ES-I3 (cell line): ENCODE measurements around the gene ZNG1A.
"Not testable (repeated sequence)": the region's sequence is repeated elsewhere in the genome, so short reads cannot be mapped to it uniquely, and the experiment has no call there.

Source experiments
- H3K36me3 ChIP-seq: 2 replicates; pipeline ENCODE4 v1.6.1; 2013; ENCODE audit warnings: mild to moderate bottlenecking, low read length, control low read depth, moderate library complexity; ENCODE audit not compliant: insufficient read depth
- H3K4me1 ChIP-seq: 2 replicates; pipeline ENCODE4 v1.6.1; 2013; ENCODE audit warnings: mild to moderate bottlenecking, control low read depth, low read length; ENCODE audit not compliant: insufficient read depth
- H3K9ac ChIP-seq: 2 replicates; pipeline ENCODE4 v1.6.1; 2013; ENCODE audit warnings: low read depth, mild to moderate bottlenecking, low read length, moderate library complexity
- H3K9me3 ChIP-seq: 2 replicates; pipeline ENCODE4 v1.6.1; 2013; ENCODE audit warnings: mild to moderate bottlenecking, low read length, moderate library complexity; ENCODE audit not compliant: control insufficient read depth, insufficient read depth

Gene ZNG1A

DNA sequence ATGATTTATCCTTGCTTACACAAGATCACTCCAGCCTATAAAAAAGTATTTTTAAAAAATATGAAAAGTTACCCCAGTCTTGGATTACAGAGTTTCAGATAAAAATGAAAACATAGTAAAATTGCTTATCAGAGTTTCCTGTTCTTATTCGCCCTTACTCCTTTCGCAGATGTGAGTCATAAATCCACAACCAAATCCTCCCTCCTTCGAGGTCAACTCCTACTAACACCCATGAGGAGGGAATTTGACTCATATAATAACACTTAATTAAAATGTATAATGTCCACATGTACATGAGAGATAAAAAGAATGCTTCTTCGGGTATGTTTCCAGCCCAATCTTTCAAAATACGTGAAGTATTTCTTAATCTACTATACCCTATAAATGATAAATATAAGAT lies 84.5 kb downstream of the ZNG1A start:
- H3K9me3 ChIP-seq, H3K36me3 ChIP-seq, H3K4me1 ChIP-seq, H3K9ac ChIP-seq: not testable (repeated sequence)

DNA sequence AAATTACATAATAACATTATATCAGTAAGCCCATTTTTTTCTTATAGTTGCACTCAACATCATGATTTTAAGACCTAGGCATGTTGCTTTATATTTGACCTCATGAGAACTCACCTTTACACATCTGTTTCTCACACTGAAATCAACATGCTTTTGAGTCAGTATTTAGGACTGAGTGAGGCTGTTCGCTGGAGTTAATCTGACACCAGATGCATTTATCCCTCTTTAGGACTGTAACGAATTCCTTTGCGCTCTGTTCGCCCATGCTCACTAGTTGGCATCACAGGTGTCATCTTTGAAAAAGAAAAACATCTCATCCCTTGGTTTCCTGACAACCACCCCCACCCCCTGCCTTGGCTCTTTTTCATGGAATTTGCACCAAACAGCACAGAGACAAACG lies 84.9 kb downstream of the ZNG1A start:
- not testable (repeated sequence) for H3K36me3 ChIP-seq, H3K9ac ChIP-seq, H3K4me1 ChIP-seq, H3K9me3 ChIP-seq

DNA sequence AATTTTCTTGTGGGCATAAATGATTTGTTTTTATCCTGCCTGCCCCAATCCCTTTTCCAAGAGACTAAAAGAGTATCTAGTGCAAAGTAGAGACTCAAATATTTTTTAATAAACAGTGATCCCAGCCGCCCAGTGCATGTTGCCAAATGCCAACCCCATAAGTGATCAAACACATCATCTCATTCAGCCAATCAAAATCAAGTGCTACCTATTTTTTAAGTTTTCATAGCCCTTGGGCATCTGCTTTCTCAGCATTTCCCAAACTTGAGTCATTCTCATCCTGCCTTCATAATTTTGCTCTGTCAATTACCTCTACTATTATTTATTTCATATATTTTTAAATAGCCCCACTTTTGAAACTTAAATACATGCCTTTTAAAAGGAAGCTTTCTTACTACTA lies 88.0 kb downstream of the ZNG1A start:
- H3K9ac ChIP-seq, H3K4me1 ChIP-seq, H3K36me3 ChIP-seq, H3K9me3 ChIP-seq: not testable (repeated sequence)

DNA sequence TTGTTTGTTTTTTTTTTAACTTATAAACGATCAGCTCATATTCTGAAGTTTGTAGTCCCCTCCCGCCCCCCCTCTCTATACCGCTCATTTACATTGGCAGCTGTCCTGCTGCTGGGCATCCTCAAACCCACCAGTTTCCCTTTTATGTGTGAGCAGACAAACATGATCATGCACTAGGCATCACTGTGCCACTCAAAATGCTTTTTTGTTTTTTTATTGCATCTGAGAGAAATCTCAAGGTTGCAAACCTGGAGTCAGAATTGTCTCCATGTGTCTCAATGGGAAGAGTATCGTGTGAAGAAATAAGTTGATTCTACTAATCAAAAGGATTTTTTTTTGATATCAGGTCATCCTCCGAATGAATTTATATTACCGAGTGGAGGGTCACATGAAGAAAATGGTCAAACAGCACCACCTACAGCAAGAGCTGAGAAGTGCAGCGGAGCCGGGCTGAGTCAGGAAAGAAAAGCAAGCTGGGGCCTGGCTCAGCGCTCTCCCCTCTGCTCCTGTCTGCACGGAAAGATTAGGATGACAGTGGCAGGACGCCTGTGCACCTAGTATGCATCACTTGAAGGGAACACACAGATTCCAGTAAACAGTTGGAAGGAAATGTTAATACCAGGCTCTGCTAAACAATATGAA lies 90.3 kb downstream of the ZNG1A start:
- not testable (repeated sequence) for H3K9me3 ChIP-seq, H3K4me1 ChIP-seq, H3K9ac ChIP-seq, H3K36me3 ChIP-seq

DNA sequence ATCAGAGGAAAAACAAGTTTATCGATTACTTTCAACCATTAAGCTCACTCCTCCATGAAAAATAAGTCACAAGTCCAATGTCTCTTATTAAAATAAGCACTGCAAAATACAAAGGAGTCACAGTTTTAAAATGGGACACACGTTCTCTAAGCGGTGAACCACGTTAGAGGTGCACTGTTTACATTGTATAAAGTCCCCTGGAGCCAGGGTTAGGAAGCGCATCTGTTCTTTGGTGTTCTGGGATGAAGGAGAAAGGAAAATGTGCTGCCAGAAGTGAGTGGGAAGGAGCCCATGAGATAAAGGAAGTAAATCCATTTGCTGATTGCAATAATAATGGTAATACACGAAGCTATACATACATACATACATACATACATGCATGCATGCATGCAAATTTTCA lies 91.0 kb downstream of the ZNG1A start:
- H3K9ac ChIP-seq, H3K9me3 ChIP-seq, H3K36me3 ChIP-seq, H3K4me1 ChIP-seq: not testable (repeated sequence)

DNA sequence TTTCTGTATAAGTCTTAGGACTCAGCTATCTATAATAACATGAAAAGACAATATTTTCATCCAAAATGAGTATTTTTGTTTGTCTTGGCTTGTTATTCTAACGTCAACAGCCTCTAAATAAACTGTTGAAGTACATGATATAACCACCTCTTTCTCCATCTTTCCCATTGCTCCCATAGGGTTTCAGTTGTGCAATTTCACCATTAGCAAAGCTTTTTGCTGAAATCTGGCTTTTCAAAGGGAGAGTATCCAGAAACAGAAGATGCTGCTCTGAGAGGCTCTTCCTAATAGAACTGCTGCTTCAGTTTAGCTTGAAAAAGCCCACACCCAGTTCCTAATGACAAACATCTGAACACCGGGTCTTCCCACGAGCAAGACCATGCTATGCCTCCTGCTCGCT lies 91.8 kb downstream of the ZNG1A start:
- H3K4me1 ChIP-seq: not testable (repeated sequence)

DNA sequence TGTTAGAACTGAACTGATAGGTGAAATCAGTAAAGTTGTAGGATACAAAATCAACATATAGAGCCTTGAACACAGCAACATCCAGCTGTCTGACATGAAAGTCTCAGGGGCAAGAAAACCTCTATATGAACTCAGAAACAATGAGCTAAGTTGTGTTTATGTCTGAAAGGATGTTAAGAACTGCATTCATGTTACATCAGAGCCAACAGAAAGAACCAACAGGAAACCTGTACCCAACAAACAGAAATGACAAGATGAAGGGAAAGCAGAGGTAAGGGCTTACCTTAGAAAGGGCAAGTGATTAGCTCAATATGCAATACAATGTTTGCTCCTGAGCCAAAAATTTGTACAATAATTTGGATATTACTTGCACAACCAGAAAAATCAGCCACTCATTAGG lies 92.2 kb downstream of the ZNG1A start:
- H3K9me3 ChIP-seq, H3K4me1 ChIP-seq: not testable (repeated sequence)

More for the DNA sequence above, 91.8 kb downstream of the ZNG1A start:
- H3K9me3 ChIP-seq, H3K9ac ChIP-seq, H3K36me3 ChIP-seq: not testable (repeated sequence)

DNA sequence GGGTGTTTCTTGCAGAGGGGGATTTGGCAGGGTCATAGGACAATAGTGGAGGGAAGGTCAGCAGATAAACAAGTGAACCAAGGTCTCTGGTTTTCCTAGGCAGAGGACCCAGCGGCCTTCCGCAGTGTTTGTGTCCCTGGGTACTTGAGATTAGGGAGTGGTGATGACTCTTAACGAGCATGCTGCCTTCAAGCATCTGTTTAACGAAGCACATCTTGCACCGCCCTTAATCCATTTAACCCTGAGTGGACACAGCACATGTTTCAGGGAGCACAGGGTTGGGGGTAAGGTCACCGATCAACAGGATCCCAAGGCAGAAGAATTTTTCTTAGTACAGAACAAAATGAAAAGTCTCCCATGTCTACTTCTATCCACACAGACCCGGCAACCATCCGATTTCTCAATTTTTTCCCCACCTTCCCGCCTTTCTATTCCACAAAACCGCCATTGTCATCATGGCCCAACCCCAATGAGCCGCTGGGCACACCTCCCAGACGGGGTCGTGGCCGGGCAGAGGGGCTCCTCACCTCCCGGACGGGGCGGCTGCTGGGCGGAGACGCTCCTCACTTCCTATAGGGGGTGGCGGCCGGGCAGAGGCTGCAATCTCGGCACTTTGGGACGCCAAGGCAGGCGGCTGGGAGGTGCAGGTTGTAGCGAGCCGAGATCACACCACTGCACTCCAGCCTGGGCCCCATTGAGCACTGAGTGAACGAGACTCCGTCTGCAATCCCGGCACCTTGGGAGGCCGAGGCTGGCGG lies 95.7 kb downstream of the ZNG1A start:
- not testable (repeated sequence) for H3K4me1 ChIP-seq, H3K9ac ChIP-seq, H3K36me3 ChIP-seq

More for the DNA sequence above, 92.2 kb downstream of the ZNG1A start:
- not testable (repeated sequence) for H3K36me3 ChIP-seq, H3K9ac ChIP-seq

DNA sequence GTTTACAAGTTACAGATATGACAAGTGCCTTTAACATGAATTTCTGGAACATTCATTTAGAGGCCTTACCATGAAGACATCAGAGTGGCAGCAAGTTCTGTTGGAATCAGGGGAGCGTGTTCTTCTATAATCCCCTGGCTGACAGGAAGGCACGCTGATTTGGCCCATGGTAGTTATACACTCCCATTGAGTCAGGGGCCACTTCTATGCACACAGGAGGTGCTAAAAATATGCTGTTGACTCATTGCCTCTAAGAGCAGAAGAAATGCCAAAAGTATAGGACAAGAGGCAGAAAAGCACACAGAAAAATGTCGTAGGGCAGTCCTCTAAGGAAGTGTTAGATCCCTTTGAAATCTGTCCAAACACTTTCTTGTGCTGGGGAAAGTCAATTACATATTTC lies 100.5 kb downstream of the ZNG1A start:
- not testable (repeated sequence) for H3K9me3 ChIP-seq, H3K9ac ChIP-seq, H3K4me1 ChIP-seq, H3K36me3 ChIP-seq

More for the DNA sequence above, 95.7 kb downstream of the ZNG1A start:
- not testable (repeated sequence) for H3K9me3 ChIP-seq

DNA sequence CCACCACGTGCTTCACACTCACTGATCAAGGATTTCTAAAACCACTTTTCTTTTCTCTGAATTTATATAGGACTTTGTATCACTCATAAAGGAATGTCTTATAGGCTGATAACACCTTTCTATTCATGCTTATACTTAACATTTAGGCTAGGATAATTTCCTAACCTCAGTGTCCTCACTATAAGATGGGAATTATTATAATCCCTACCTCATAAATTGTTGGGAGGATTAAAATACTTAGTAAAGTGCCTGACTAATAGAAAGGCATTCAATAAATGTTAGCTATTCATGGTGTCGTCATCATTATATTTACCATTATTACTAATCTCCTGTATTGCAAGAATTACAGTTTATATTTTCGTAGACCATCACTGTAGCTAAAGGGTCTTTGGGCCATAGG lies 102.5 kb downstream of the ZNG1A start:
- not testable (repeated sequence) for H3K36me3 ChIP-seq, H3K9ac ChIP-seq, H3K4me1 ChIP-seq, H3K9me3 ChIP-seq

DNA sequence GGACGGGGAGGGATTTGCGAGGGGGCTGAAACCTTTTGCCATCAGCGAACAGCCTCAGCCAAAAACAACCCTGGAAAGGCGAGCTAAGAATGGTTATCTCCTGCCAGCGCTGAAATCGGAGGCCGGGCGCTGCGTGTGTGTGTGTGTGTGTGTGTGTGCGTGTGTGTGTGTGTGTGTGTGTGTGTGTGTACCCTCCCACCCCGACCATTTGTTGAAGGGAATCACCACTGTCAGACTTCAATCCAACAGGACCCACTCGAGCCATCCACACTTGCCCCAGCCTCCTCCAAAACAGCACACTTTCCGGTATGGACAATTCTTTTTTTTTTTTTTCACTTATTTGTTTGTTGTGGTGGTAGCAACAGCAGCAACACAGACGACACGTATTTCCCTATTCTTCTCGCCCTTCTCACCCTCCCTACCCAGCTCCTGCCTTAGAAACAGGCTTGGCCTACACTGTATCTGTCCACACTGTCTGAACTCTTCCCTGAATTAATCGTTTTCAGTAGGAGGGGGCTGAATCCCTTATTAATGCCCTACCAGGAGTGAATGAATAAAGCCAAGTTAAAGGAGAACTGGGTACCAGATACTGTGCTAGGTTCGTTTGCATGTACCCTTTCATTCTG lies 104.8 kb downstream of the ZNG1A start:
- H3K9me3 ChIP-seq, H3K4me1 ChIP-seq, H3K36me3 ChIP-seq: not testable (repeated sequence)
- peak overlapping the region; percentile 33; the same call in 1 of the 2 replicates for H3K9ac ChIP-seq

DNA sequence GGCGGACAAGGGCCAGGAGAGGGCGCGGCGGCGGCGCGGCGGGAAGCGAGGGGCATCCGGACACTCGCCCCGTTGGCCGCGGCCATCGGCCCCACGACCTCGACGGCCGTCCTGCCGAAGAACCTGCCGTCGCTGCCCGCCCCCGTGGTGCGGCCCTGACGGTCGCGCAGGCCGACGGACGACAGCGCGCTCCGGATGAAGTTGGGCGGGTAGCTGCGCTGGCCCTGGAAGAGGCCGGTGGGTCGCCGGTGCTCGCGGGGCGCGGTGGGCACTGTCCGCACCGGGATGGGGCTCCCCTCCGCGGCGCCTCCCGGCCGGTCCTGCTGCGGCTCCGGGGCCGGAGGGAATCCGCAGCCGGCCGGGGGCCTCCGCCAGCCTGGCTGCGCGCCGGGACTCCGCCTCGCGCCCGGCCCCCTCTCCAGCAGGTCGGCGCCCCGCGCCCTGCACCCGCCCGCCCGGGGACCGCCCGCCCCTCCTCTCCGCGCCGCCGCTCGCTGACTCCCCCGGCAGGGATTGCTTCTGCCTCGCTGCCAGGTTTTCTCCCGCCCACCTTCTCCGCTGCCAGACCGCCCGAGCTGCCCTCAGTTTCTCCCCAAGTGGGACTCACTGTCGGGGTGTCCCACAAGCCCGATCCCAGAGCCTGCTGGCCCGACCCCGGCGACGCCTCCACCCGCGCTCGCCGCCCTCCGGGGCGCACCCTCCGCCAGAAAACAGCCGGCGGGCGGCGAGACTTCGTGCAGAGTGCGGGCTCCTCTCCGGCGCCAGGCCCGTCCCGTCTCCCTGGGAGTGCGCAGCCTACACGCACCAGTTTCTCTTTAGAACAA lies 105.6 kb downstream of the ZNG1A start:
- not testable (repeated sequence) for H3K36me3 ChIP-seq, H3K4me1 ChIP-seq, H3K9me3 ChIP-seq
- H3K9ac ChIP-seq: peak overlapping the region; percentile 50; the same call in 1 of the 2 replicates
